ENCODE data around the gene AGTRAP. TPM values are rescaled to one million over a fixed set of nuclear protein-coding genes. Genes with fewer than 3 reads are reported as not detected.

Gene AGTRAP
- total RNA-seq, 1 donor from 2014 or later = 38.5 TPM

DNA sequence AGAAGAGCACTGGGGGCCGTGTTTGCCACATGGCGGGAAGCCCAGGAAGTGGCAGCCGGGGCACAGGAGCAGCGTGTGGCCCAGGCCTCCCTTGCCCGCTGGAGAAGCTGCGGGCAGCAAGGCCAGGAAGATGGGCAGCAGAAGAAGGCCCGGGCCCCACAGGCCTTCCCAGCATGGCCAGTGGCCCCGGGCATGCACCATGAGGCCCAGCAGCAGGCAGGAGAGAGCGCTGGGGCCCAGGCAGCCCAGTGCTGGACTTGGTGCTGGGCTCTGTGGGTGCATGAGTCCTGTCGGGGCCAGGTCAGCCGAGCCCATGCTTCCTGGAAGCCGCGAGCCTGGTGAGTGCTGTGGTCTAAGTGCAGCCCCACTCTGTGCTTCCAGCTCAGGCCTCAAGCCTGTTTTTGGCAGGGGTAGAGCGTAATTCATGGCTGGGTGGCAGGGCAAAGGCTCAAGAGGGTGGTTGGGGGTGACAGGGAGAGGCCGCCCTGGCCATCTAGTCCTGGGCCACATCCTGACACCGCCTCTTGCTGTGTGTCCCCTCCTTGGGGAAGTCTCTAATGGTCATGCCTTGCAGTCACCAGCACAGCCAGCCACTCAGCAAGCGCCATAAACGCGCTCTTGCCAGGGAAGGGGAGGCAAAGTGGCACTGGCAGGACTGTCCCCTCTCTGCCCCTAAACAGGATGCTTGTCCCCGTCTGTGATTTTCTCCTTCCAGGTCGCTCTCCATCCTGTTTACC lies 48.5 kb downstream of the AGTRAP start:
- DNase-seq (ENCODE audit: low read depth in 2 of 2) = no peak

- peak; percentile 49 to 68 for DNase-seq (ENCODE audit: low read depth in 2 of 2)
These were observed 49.2 kb downstream of the AGTRAP start for GRCh38 chr1:11784993-11785769.

DNA sequence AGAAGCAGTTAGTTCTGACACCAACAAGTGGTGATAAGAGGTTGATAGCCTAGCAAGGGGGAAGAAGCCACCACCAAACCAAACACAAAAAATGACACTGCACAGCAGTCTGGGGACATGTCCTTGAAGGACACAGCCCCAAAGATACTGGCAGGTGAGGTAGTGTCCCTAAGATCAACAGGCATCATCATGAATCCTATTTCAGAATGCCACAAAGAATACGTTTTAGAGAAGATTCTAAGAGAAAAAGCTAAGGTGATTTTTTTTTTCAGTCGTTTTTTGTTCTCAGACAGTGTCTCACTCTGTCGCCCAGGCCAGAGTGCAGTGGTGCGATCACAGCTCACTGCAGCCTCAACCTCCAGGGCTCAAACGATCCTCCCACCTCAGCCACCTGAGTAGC lies 50.2 kb downstream of the AGTRAP start:
- DNase-seq (ENCODE audit: low read depth in 2 of 2) = no peak

DNA sequence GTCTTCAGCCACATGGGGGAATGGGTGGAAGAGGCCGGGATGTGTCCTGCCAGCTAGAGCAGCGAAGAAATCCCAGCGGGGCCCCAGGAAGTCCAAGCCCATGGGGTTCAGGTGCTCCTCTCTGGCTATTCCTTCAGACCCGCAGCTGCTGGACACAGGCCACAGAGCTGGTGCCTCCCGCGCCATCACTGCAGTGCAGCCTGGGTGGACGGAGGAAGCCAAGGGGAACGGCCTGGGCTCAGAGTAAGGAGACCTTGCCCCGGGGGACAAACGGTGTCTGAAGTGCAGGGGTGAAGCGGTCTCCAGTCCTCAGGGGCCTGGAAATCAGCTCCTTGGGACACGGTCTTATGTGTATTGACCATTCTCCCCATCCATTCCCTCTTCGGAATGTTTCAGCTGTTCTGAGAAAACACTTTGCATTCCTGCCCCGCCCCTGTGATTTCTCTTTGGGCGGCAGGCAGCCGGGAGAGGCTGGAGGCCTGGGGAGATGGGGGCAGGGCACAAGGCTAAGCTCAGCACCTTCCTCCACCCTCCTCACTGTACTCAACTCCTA lies 51.4 kb downstream of the AGTRAP start:
- no peak for DNase-seq (ENCODE audit: low read depth in 2 of 2)

- DNase-seq (ENCODE audit: low read depth in 2 of 2) = no peak
These were observed 52.0 kb downstream of the AGTRAP start for GRCh38 chr1:11787804-11788436.

DNA sequence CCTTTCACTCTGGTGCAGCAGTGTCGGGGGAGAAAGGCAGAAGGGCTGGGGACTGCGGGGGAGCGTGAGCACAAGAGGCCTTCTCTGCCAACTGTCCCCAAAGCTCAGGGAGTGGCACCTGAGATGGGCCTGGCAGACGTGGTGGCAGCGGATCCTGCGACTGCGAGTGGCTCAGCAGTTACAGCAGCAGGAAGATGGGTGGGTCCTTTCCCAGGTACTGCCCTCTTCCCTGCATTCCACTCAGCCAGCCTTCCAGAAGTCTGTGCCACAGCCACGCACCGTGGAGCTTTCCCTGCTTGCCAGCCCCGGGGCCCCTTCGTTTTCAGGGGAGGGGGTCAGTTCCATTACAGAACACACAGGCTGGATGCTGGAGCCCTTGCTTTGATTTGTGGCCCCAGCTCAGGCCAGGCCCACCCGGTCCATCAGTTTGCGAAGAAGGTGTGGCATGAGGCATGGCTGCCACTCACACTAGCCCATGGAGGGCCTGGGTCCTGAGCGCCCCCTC lies 52.7 kb downstream of the AGTRAP start:
- no peak for DNase-seq (ENCODE audit: low read depth in 2 of 2)

DNA sequence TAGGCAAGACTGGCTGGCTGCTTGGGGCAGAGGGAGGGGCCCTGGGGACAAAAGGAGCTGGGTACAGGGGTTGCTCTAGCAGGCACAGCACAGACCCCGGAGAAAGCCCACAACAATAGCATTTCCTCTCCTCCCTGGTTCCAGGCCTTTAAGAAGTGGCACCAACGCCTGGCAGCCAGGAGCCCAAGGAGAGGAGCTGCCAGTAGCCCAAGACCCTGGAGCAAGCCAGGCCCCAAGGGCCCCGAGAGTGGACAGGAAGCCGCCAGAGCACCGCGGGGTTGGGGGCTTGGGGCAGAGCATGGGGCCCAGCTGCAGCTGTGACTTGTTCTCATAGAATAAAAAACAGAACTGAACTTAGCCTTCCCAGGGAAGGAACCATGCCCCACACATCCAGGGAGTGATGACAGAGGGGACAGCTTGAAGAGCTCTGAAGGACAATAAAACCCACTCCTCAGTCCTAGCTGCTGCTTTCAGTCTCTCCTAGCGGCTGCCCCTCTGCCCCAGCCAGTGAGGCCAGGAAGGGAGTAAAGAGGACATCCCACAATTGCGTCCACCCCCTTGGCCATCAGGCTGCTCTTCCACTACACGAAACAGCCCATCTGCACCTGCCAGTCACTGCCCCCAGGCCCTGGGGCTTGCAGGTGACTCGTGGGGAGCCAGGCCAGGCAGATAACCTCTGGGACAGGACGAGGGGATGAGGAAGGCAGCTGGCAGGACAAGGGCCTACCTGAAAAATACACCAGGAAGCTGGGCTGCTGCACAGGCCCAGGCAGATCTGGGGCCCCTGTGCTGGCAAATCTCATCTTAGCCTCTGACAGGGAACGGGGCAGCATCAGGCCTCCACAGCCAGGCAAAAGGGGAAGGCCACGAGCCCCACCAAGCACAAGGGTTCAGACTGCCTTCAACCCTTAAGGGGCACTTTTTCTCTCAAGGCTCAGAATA lies 53.5 kb downstream of the AGTRAP start:
- no peak for DNase-seq (ENCODE audit: low read depth in 2 of 2)

- no peak for DNase-seq (ENCODE audit: low read depth in 2 of 2)
These were observed 54.4 kb downstream of the AGTRAP start for GRCh38 chr1:11790101-11790879.

GRCh38 chr1:11790880-11791715 lies 55.2 kb downstream of the AGTRAP start:
- peak; percentile 47 to 91 for DNase-seq (ENCODE audit: low read depth in 2 of 2)

- no peak for DNase-seq (ENCODE audit: low read depth in 2 of 2)
These were observed 56.2 kb downstream of the AGTRAP start for GRCh38 chr1:11792106-11792505.

- DNase-seq (ENCODE audit: low read depth in 2 of 2) = no peak
These were observed 57.9 kb downstream of the AGTRAP start for GRCh38 chr1:11793819-11794218.

DNA sequence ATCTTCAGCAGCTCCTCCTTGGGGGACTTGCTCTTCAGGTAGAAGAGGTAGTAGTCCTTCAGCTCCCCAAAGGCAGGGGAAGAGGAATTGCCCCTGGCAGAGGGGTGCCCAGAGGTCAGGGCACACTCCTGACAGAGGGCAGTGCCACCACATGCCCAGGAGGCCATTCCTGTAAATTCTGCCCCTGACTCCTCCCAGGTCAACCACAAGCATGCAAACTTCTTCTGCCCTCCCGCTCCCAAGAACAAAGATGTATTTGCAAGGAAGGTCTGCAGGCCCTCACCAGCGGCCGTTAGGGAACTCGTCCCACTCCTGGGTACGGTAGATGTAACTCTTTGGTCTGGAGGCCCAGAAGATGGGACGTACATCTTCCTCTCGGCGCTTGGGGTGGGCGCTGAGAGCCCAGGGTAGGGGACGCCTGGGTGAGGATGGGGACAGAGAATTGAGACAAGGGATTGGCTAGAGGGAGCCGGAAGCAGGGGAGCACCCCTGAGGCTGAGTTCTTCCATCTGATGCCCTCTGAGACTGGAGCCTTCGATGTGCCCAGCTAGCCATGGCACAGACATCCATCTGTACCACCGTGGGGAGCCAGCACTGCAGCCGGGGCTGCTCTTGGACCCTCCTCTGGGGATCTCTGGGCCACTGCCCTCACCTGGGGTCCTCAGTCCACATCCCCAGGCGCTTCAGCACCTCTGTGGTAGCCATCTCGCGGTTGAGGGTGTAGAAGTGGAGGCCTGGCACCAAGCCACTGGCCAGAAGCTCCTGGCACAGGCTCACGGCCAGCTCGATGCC lies 58.7 kb downstream of the AGTRAP start:
- no peak for DNase-seq (ENCODE audit: low read depth in 2 of 2)

DNA sequence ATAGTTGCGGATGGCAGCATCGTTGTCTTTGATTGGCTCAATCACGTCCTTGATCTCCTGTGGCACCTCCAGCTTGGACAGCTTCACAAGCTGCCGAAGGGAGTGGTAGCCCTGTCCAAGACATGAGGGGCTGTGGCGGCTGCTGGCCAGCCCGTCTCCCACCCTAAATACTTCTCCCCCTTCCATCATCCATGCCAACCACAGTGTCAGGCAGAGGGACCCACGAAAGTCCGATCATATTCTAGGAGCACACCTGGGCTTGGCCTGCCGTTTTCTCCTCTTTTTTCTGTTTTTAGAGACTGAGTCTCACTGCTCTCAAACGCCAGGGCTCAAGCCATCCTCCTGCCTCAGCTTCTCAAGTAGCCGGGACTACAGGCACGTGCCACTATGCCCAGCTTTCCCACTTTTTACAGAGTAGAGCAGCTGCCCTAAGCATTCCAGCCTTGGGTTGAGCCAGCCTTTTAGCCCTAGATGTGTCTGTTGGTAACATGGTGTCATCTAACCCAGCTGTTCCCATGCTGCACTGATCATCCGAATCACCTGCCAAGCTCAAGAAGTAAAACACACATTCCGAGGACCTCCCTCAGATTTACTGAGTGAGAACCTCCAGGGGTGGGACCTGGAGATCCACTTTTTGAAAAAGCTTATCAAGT lies 59.4 kb downstream of the AGTRAP start:
- no peak for DNase-seq (ENCODE audit: low read depth in 2 of 2)

- DNase-seq (ENCODE audit: low read depth in 2 of 2) = peak in 1 of 2 donors; percentile 60
These were observed 60.3 kb downstream of the AGTRAP start for GRCh38 chr1:11796036-11796828.

DNA sequence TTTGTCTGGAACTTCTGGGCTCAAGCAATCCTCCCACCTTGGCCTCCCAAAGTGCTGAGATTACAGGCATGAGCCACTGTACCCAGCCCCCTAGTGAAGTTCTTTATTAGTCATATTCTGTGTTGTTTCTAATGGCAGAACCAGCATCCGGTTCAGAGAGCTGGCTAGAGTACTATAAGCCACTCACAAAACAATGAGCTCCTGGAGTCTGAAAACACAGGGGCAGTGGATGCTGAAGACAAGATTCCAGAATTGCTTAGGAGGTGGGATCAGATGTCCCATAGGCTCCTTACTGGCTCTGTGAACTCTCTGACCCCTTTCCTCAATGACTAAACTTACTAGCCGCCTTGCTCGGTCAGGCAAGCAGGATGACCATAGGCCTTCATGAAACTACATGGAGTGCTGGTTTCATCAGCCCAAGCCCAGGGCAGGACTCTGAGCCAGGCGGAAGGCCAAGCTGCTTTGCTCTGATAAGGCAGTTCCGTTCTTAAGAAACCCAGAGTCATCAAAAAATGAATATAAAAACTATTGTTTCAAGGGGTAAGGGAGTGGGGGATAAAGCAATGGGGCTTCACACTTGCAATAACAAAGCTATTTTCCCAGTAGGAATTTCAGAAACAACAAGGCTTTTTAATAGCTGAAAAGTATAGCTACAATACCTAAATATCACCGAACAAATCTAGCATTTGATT lies 61.7 kb downstream of the AGTRAP start:
- peak; percentile 81 to 91 for DNase-seq (ENCODE audit: low read depth in 2 of 2)

GRCh38 chr1:11799099-11799498 lies 63.2 kb downstream of the AGTRAP start:
- DNase-seq (ENCODE audit: low read depth in 2 of 2) = no peak
